Activated CD8-positive, alpha-beta memory T cell treated with anti-CD3 and anti-CD28 coated beads for 1 hour (primary cell): ENCODE results near the gene PDE11A.
"Not testable (repeated sequence)": the region's sequence is repeated elsewhere in the genome, so short reads cannot be mapped to it uniquely, and the experiment has no call there.

Experiments used
- DNase-seq, 2 donors: peaks; one replicate each; pipeline ENCODE4 v3.0.0-alpha.2; 2020; ENCODE audit warnings: low read depth in 1 of 2; ENCODE audit errors: extremely low read depth in 1 of 2

PDE11A gene

DNA sequence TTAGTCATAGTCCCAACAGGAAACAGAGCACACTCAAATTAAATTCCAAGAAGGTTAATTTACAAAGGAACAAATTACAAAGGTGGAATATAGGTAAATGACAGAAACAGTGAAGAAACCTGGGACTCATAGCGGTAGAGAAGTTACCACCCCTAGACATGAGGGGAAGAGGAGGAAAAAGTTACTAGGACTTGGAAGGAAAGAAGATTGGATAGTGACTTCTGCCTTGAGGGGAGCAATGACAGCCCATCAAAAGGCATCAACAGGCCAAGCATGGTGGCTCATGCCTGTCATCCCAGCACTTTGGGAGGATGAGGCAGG lies 2.4 kb upstream of the PDE11A start:
- no peak for DNase-seq

GRCh38 chr2:178074123-178075005 lies 1.8 kb upstream of the PDE11A start:
- no peak for DNase-seq

GRCh38 chr2:178072000-178072382 lies 586 bp downstream of the PDE11A start:
- DNase-seq, result no peak

- DNase-seq, result no peak
Observed at GRCh38 chr2:178070824-178071223, 1.8 kb downstream of the PDE11A start.

GRCh38 chr2:178069551-178069950 lies 3.0 kb downstream of the PDE11A start:
- DNase-seq, result no peak

- no peak for DNase-seq
Observed at GRCh38 chr2:178068823-178069454, 3.6 kb downstream of the PDE11A start.

GRCh38 chr2:178066890-178067669 lies 5.5 kb downstream of the PDE11A start:
- no peak for DNase-seq

DNA sequence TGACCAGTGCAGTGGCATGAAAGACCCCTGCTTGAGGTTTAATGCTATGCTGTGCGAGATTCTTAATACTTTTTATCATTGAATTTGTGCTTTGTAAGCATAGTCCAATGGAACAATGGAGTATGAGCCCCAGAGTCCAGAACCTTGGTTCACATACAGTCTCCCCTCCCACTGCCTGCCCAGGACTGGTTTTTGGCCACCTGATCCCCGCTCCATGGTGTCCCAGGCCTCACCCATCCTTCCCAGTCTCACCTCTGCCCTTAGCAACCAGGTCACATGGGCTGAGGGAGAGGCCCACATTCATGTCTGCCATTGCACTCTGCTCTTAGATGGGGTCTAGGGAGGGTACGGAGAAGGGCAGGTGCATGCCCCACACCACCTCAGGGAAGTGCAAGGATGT lies 6.3 kb downstream of the PDE11A start:
- DNase-seq, result no peak

DNA sequence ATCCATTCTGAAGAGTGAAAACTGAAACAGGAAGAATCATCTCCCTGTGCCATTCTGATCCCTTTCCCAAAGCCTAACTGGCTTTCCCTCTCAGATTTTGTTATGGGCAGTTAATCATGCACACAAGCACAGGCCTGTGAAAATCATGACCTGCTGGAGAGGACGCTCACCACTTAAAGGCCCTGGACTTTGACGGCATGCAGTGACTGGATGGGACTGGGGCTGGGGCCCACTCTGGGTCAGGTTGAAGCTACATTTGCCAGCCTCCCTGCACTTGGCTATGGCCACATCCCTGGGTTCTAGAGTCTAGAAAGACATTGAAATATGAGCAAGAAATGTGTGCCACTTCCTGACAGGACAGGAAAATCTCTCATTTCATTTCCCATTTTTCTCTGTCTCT lies 12.9 kb downstream of the PDE11A start:
- no peak for DNase-seq

DNA sequence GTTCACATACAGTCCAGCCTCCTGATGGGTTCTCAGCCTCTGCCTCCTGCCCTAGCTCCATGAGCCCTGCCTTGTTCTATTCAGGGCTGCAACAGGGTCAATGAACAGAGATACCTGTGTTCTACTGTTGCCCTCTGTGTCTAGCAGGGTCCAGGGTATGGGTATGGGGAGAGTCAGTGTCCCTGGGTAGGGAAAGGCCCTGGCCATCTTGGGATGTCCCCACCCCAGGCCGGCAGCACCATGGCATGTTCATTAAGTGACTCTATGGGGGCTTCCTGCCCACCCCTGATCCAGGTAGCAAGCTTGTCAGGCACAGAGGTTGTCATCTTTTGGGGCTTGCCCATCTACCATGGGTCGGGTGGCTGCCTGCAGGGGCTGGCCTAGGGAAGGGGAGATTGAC lies 13.5 kb downstream of the PDE11A start:
- DNase-seq, result no peak

DNA sequence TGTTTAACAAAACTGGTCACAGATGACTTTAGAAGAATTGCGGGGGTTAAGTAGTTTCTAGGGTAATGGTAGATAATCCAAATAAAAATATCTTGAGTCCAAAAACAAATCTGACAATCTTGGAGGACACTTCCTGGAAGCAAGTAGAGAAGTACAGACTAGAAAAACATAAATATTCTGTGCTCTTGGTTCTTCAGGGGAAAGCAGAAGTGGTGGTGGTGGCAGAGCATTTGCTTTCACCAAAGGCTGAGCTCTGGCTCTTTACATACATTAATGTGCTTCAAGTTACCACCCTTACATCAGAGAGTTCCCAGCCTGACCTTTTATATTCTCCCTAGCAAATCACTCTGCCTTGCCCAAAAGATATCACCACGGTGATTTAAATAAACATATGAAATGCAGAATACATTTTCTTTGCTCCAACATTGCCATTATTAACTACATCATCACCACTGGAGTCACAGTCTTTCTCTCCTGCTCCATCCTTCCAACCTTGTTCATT lies 15.3 kb downstream of the PDE11A start:
- no peak for DNase-seq

GRCh38 chr2:178056345-178056744 lies 16.2 kb downstream of the PDE11A start:
- no peak for DNase-seq

DNA sequence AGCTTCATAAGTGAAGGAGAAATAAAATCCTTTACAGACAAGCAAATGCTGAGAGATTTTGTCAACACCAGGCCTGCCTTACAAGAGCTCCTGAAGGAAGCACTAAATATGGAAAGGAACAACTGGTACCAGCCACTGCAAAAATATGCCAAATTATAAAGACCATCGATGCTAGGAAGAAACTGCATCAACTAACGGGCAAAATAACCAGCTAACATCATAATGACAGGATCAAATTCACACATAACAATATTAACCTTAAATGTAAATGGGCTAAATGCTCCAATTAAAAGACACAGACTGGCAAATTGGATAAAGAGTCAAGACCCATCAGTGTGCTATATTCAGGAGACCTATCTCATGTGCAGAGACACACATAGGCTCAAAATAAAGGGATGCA lies 21.3 kb downstream of the PDE11A start:
- DNase-seq, result not testable (repeated sequence)

GRCh38 chr2:178047391-178047790 lies 25.2 kb downstream of the PDE11A start:
- no peak for DNase-seq

DNA sequence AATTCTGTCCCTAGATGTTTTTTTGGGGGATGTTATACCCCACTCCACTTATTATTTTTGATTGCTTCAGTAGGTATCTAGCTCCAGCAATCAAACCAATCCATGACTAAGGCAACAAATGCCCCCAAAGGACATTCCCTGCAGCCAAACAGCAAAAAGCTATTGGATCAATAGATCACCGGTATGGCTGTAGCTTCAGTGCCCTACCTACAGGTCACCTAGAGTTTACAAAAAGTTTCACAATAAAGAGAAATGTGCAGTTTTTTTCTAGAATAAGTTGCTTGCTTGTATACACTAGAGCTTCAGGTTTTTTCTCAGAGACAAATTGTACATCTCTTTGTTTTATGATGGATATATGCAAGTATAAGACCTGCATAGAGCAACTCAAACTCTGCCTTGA lies 27.7 kb downstream of the PDE11A start:
- DNase-seq, result no peak

DNA sequence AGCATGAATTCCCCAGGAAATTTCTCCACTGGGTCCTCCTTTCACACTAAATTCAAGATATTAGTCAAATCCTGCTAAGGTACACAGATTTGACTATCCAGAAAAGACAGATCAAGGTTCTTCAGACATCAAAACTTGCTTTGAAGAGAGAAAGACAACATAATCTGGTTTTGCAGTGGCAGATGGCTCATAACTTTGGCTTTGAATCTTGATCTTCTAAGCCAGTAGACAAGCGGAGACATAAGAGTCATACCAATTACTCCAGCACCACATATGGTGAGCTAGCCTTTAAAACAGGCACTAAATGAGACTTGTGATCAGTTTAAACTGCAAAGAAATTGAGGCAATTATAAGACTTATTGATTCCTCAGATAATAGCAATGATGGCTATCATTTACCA lies 29.3 kb downstream of the PDE11A start:
- DNase-seq, result no peak

DNA sequence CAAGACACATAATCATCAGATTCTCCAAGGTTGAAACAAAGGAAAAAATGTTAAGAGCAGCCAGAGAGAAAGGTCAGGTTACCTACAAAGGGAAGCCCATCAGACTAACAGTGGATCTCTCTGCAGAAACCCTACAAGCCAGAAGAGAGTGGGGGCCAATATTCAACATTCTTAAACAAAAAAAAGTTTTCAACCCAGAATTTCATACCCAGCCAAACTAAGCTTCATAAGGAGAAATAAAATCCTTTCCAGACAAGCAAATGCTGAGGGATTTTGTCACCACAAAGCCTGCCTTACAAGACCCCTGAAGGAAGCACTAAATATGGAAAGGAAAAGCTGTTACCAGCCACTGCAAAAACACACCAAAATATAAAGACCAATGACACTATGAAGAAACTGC lies 39.0 kb downstream of the PDE11A start:
- DNase-seq, result not testable (repeated sequence)

GRCh38 chr2:178029342-178029741 lies 43.2 kb downstream of the PDE11A start:
- no peak for DNase-seq

- DNase-seq, result no peak
Observed at GRCh38 chr2:178025551-178026185, 46.9 kb downstream of the PDE11A start.

DNA sequence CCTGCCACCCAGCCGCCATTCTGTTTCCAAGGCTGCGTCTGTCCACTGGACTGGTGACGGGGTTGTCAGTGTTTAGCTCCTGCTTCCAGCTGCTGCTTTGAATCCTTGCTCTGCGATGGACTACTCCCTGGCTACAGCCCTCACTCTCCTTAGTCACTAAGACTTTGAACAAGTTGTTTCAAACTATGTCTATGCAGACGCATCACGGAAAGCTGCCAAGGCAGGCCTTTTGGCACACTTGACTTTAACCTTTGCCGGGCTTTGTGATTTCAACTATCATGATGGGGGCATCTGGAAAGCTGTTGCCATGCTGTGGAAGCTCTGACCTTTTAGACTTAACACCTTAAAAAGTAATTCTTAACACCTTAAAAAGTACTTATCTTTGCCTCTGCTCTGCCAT lies 54.4 kb downstream of the PDE11A start:
- DNase-seq, result no peak

DNA sequence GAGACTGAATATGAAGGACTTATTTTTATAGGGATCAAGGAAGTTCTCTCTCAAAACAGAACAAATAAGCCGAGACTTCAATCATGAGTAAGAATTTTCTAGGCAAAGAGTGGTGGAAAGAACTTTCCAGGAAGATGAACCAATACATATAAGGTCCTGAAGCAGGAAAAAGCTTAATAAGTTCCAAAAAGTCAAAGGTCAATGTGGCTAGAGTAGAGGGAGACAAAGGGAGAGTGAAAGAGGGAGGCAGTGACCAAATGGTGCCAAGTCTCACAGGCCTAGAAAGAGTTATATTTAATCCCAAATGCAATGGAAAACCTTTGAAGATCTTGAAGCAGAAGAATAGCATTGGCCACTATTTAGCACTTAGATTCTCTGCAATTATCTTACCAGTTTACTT lies 56.0 kb downstream of the PDE11A start:
- no peak for DNase-seq
